Activated effector memory CD4-positive, alpha-beta T cell treated with Interleukin-2 at 50 U/mL for 16 hours (primary cell): Measurements from ENCODE around the gene KPTN.

Source experiments
- DNase-seq: peaks from one replicate; pipeline ENCODE4 v3.0.0-alpha.2; 2020

KPTN gene

GRCh38 chr19:47508721-47509120 lies 24.7 kb upstream of the KPTN start:
- no peak for DNase-seq

- DNase-seq = no peak
Measured at GRCh38 chr19:47507924-47508553, 24.0 kb upstream of the KPTN start.

- DNase-seq = no peak
Measured at GRCh38 chr19:47507012-47507411, 23.0 kb upstream of the KPTN start.

- DNase-seq = no peak
Measured at GRCh38 chr19:47506459-47506858, 22.4 kb upstream of the KPTN start.

- DNase-seq = no peak
Measured at GRCh38 chr19:47505506-47505905, 21.5 kb upstream of the KPTN start.

GRCh38 chr19:47503826-47504150 lies 19.8 kb upstream of the KPTN start:
- DNase-seq = no peak

GRCh38 chr19:47503130-47503825 lies 19.3 kb upstream of the KPTN start:
- DNase-seq = no peak

GRCh38 chr19:47499863-47500830 lies 16.1 kb upstream of the KPTN start:
- DNase-seq = no peak

- no peak for DNase-seq
Measured at GRCh38 chr19:47499371-47499770, 15.4 kb upstream of the KPTN start.

GRCh38 chr19:47498561-47498960 lies 14.5 kb upstream of the KPTN start:
- no peak for DNase-seq

- DNase-seq = no peak
Measured at GRCh38 chr19:47497821-47498520, 14.0 kb upstream of the KPTN start.

GRCh38 chr19:47497050-47497766 lies 13.2 kb upstream of the KPTN start:
- DNase-seq = no peak

- DNase-seq = no peak
Measured at GRCh38 chr19:47495478-47496372, 11.7 kb upstream of the KPTN start.

- DNase-seq = no peak
Measured at GRCh38 chr19:47494729-47495128, 10.7 kb upstream of the KPTN start.

- DNase-seq = no peak
Measured at GRCh38 chr19:47494211-47494547, 10.2 kb upstream of the KPTN start.

- no peak for DNase-seq
Measured at GRCh38 chr19:47493378-47494210, 9.6 kb upstream of the KPTN start.

GRCh38 chr19:47492571-47493377 lies 8.8 kb upstream of the KPTN start:
- no peak for DNase-seq

GRCh38 chr19:47492137-47492533 lies 8.1 kb upstream of the KPTN start:
- no peak for DNase-seq

GRCh38 chr19:47491358-47492136 lies 7.5 kb upstream of the KPTN start:
- no peak for DNase-seq
